Measurements from ENCODE around the gene CTSL.

GRCh38 chr9:87677776-87678587 is 47.9 kb upstream of the CTSL start:
- TF ChIP-seq ESRRA (IDR thresholded peaks at IDR 0.05; ENCODE audit: borderline replicate concordance, low read length) (no peak), CTCF (IDR thresholded peaks at IDR 0.05) (no peak), NPAS2 (CRISPR knock-in tag; IDR thresholded peaks at IDR 0.05; ENCODE audit: borderline replicate concordance) (no peak), CHD4 (IDR thresholded peaks at IDR 0.05; ENCODE audit: borderline replicate concordance) (no peak), SREBF2 (IDR thresholded peaks at IDR 0.05) (no peak), HDAC2 (IDR thresholded peaks at IDR 0.05) (no peak)
